H54 (cell line): ENCODE measurements around the gene UPB1.

ENCODE experiments used
- DNase-seq: peaks from one replicate; pipeline ENCODE4 v3.0.0; 2011; ENCODE audit warnings: low spot score, mixed read lengths; ENCODE audit not compliant: insufficient read length
- FAIRE-seq: peaks from 3 replicates; lab custom pipeline; 2011; peaks lifted over from hg19 to GRCh38; lab: Jason Lieb, UNC
- POLR2A ChIP-seq: IDR thresholded peaks from 2 replicates; pipeline ENCODE4 v1.6.1; 2011; ENCODE audit warnings: low read depth, mild to moderate bottlenecking, low read length

Gene UPB1

DNA sequence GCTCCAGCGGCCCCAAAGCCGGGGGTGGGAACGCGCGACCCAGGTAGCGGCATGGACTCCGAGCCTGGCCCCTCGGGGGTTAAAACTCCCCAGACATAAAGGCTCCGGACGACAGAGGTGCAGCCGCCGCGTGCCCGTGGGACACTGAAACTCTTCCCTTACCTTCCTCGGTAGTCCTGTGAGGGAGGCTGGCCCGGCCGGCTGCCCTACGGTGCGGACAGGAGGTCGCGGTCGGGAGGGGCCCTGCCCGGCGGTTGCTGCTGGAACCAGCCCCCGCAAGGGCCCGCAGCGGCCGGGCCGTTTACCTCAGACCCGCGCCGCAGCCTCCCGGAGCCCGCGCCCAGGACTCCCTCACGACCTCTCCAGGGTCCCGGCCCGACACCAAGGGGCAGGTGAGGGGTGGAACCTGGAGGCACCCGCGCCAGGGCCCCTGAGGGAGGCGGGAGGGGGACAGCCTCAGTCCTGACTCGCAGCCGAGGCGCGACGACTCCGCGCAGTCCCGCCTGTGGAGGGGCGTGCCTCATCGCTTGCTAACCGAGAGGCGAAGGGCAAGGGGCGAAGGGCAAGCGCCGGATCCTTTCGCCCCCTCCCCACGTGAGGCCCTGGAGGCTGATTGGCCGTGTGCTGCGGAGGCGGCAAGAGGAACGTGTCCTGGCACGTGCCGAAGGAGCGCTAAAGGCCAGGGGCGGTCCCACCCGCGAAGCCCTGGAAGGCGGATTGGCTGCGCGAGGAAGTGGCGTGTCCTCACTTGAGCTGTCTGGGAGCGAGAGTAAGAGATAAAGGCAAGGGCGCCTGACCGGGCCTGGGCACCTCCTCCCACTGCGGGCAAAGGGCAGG lies at the start of gene UPB1:
Gene UPB1, plus strand, starts transcription at position 805 of the 837 bp plus-strand sequence. CDS start 72 bp downstream, outside the sequence.
- DNase-seq (no peak), FAIRE-seq (no peak)
- no peak for TF ChIP-seq POLR2A

DNA sequence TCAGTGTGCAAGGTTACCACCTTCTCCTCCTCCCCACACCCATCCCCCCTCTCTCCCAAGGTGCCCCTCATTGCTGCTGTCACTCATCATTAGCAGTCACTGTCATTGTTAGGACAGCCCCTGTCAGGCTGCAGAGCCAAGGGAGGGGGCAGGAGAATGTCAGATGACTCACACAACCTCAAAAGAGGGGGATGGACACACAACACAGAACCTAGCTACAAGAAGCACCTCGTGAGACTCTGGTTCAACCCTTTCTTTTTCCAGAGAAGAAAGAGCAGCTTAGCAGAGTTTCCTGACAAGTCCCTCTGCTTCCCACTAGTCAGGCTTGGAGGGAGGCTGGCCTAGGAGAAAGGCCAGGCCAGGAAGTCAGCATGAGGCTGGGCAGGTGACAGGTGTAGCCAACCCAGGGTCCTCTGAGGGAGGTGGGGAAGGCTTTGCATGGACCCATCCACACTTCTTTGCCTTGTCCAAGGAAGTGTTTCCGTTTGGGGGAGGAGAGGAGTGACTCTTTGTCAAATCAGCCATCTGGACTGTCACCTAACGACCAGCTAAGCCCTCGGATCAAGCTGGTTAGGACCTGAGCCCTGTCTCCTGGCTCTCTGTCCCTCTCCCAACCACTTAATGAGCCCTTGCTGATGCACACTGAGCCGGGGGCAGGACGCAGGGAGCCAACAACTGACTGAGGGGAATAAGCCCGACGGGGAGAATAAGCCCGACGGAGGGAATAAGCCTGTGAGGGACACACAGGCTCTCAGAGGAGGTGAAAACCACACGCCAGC lies 49.5 kb upstream of the UPB1 start:
- no peak for FAIRE-seq
- no peak for DNase-seq
- TF ChIP-seq POLR2A, result no peak

DNA sequence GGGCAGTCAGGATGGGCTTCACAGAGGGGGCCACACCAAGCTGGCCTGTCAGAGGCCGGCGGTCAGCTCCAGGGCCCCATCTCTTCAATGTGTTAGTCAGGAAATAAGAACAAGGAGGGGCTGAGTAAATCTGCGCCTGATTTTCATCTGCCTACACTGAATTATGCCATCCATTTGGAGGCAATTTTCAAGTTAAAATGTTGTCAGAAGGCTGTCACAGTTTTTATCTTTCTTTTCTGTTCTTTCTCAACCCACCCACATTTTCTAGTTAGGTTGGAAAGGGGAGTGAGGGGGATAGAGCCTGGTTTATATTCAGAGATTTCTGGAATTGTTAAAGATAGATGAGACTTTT lies 48.9 kb upstream of the UPB1 start:
- no peak for FAIRE-seq
- DNase-seq, result no peak

DNA sequence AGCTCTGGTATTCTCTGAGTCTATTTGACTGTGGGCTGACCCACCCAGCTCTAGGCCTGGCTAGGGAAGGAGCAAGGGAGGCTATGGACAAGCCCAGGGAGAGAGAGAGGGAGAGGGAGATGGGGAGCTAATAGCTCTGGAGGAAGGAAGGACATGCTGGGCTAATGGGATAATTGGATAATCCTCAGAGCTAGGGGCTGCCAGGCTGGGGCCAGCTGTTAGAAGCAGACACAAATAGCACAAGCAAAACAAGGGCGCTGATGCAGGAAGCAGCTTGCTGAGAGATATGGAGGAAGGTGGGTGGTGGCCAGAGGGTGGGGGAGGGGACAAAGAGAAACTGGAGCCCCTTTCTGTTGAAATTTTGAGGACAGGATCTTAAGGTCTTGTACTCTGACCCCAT lies 44.5 kb upstream of the UPB1 start:
- FAIRE-seq (no peak), DNase-seq (no peak)
- no peak for TF ChIP-seq POLR2A

More for the DNA sequence above, 48.9 kb upstream of the UPB1 start:
- TF ChIP-seq POLR2A, result no peak

DNA sequence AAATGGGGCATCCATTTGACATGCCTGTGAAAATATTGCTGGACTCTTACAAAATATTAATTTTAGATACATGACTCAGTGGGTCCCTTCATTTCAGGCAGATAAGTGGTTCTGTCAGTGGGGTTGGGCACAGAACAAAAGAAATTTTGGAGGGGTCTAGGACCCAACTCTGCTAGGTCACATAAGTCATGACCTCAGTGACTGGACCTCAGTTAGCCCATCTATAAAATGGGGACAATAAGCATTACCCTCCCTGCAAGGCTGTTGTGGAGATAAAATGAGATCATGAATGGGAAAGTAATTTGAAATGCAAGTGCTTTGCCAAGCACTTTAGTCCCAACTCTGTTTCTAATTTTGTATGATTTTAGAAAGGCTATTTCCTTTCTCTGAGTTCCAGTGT lies 44.0 kb upstream of the UPB1 start:
- TF ChIP-seq POLR2A, result no peak
- FAIRE-seq (no peak), DNase-seq (no peak)

DNA sequence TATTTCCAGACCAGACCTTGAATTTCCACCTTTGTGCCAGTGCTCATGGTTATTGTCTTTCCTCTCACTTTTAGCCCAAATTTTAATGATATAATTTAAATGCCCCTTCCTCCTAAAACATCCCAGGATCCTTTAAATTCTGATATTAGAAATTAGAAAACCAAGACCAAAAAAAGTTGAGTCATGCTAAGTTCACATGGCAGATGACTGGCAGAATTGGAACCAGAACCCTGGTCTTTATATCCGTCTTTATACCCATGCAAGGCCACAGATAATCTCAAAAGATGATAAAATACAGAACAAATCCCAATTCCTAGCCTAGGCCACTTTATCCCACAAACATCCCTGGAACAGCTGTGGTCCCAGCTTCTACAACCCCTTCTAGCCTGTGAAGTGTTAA lies 41.3 kb upstream of the UPB1 start:
- FAIRE-seq, result no peak
- no peak for DNase-seq

DNA sequence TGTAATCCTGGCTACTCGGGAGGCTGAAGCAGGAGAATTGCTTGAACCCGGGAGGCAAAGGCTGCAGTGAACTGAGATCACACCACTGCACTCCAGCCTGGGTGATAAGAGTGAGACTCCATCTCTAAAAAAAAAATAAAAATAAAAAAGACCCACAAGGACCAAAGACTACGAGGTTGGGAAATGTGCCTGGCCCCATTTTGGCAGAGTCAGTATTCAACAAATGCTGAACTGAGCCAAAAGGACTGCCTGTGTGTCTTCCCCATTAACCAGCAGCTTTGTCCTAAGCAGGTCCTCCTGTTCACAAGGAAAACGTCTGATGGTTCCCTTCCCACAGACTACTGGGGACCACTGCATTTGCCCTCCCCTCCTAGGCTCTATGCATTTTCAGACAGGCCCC lies 40.1 kb upstream of the UPB1 start:
- TF ChIP-seq POLR2A, result no peak
- FAIRE-seq, result no peak
- DNase-seq, result no peak

More for the DNA sequence above, 41.3 kb upstream of the UPB1 start:
- TF ChIP-seq POLR2A, result no peak

DNA sequence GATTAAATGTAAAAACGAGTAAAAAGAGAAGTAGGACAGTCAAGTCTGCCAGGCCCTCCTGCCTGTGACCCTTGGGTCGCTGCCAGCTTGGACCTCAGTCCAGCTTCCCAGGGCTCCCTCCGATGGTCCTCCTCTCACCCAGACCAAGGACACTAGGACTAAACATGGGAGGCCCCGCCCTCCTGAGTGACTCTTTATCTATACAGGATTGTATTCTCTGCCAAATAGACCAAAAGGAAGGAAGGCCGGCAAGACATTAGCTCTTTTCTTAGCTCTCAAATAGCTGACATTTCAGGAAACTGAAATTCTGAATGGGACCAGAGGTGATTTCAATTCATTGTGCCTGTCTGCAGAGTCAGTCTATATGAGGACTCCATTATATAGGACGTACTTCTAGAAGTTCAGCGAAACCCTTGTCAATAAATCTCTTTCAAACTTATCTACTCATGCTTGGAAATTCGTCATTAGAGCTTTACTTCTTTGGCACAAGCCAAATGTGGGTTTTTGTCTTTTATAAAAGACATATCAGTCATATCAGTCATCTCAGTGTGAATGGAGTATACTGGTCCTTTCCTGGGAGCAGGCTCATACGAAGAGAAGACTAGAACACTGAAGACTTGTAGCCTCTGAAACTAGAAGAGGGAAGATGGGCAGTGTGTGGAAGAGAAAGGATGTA lies 39.2 kb upstream of the UPB1 start:
- no peak for TF ChIP-seq POLR2A
- FAIRE-seq (no peak), DNase-seq (no peak)

DNA sequence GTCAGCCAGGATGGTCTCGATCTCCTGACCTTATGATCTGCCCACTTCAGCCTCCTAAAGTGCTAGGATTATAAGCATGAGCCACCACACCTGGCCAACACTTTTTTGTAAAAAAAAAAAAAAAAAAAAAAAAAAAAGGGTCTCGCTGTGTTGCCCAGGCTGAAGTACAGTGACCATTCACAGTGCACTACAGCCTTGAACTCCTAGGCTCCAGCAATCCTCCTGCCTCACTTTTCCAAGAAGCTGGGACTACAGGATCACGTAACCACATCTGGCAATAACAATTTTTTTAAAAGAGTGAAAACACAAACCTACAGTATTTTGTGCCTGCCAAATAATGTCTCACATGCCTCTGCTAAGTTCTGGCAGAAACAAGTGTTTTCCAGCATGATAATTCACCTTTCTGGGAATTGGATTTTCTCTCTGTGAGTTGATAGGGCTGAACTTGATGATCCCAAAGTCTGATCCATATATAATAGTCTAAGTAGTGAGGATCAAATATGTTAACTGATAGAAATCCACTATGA lies 37.2 kb upstream of the UPB1 start:
- FAIRE-seq (no peak), DNase-seq (no peak)
- TF ChIP-seq POLR2A, result no peak

DNA sequence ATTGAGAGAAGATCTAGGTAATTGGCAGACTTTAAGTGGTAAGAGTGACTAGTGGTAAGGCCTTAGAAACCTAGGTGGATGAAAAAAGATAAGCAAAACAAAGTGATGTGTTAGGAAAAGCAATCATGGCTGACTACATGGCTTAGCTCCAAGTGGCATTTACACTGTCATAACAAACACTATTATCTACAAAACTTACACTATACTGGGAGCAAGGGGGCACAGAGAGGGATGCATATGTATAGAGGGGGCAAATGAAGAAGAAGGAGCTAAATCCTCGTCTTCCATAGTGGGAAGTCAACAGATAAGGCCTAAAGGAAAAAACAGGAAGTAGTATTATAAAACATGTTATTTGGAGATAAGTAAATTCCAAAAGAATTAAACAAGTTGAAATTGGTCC lies 35.2 kb upstream of the UPB1 start:
- no peak for TF ChIP-seq POLR2A
- FAIRE-seq, result no peak
- DNase-seq, result no peak

DNA sequence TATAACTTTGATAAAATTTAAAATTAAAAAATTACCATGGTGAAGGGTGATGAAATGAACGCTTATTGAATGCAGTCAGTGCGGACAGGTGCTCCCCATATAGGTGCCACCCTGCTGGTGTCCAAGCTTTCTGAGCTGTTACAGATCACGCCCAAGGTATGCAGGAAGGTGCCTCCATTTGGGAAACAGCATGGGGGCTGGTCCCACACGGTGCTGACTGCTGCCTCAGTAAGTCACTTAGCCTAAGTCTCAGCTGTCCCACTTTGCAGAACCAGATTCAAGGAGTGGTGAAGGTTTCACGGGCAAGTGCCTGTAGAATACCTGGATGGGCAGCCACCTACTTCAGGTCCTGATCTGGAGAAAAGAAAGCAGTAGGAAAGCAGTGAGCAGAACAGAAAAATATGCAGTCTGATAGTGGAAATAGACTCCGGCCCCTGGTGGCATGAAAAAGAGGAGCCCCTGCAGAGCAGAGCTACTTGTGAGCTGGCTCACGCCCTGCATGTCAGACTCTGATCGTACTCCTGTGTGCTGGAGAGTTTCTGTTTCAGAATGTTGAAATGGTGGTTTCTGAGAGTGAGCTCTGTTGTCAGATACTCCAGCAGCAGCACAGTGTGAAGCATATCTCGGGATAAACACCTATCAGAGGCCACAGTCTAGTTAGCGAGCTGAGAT lies 34.6 kb upstream of the UPB1 start:
- no peak for TF ChIP-seq POLR2A
- FAIRE-seq (no peak), DNase-seq (no peak)

DNA sequence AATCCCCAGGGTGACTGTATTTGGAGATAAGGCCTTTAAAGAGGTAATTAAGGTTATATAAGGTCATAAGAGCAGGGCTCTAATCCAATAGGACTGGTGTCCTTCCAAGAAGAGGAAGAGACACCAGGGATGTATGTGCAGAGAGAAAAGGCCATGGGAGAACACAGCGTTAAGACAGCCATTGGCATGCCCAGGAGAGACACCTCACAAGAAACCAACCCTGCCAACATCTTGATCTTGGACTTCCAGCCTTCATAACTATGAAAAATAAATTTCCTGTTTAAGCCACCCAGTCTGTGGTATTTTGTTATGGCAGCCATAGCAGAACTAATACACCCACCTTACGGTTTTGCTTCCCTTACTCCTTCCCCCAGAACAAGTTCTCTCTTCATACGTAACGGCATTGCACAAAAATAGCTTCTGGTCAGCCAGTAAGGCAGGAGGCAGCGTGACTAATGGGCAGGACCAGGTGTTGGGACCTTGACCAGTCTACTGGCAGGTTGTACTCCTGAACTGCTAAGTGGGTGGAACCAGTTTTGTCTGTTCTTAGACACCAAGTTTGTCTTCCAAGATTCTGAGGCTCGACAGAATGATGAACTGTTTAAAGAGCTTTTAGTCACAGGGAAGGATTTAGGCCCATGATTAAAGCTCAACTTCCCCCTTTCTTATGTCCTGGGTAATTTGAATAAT lies 31.9 kb upstream of the UPB1 start:
- TF ChIP-seq POLR2A, result no peak
- no peak for FAIRE-seq
- no peak for DNase-seq

DNA sequence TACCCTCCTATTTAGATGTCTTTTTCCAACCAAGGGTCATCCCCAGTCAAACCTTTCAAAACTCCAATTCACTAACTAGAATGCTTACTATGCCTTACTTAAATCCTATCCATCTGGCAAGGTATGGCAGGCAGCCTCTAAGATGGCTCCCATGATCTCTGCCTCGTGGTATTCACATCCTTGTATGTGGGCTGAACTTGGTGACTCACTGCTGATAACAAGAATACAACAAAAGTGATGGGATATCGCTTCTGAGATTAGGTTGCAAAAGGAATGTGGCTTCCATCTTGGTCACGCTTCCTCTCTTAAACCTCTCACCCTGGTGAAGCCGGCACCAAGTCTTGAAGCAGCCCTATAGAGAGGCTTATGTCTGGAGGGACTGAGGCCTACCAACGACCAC lies 29.6 kb upstream of the UPB1 start:
- no peak for TF ChIP-seq POLR2A
- DNase-seq (no peak), FAIRE-seq (no peak)
